T follicular helper cell (primary cell): ENCODE measurements around the gene MEF2C.

ENCODE experiments used
- DNase-seq: peaks from one replicate; pipeline ENCODE4 v3.0.0-alpha.2; 2020; ENCODE audit warnings: low read depth

Gene MEF2C

GRCh38 chr5:88888291-88888690 is 5.3 kb upstream of the MEF2C start:
- no peak for DNase-seq

GRCh38 chr5:88887342-88887741 is 4.4 kb upstream of the MEF2C start:
- DNase-seq: no peak

DNA sequence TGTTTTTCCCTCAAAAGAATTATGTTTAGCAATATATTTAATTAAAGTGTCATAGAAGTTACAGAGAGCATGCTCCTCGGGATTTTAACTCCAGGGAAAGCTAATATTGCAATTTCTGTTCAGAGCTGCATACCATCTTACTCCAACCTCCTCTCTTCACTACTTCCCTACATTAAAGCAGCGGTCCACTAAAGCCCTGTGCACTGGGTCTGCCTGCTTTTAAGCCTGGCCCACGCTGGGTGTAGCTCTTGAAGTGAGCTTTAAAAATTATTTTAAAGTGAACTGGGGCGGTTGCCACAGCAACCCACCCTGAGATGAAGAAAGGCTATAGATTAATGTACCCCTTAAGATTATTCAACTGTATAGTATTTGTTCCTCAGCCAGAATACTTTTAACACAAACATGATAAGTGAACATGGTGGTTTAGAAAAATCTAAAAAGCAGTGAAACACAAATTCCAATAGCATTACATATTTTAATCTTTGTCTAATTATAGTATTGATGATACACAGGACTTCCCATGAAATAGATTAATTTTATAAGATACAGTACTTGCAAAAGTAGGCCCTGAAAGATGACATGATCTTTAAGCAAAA is 3.9 kb upstream of the MEF2C start:
- DNase-seq: no peak

GRCh38 chr5:88886252-88886651 is 3.3 kb upstream of the MEF2C start:
- DNase-seq: no peak

GRCh38 chr5:88885002-88885401 is 2.0 kb upstream of the MEF2C start:
- no peak for DNase-seq

DNA sequence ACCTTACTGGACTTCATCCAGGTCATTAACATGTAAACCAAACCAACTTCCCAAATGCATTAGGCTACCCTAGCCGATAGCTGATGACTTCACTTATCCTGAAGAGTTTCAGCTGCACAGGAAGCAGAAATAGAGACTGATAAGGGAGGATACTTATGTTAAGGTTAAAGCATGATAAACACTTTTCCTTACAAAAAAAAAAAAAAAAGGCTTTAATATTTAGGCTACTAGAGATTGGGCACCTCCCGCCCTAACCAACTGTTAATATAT is 1.6 kb upstream of the MEF2C start:
- no peak for DNase-seq

DNA sequence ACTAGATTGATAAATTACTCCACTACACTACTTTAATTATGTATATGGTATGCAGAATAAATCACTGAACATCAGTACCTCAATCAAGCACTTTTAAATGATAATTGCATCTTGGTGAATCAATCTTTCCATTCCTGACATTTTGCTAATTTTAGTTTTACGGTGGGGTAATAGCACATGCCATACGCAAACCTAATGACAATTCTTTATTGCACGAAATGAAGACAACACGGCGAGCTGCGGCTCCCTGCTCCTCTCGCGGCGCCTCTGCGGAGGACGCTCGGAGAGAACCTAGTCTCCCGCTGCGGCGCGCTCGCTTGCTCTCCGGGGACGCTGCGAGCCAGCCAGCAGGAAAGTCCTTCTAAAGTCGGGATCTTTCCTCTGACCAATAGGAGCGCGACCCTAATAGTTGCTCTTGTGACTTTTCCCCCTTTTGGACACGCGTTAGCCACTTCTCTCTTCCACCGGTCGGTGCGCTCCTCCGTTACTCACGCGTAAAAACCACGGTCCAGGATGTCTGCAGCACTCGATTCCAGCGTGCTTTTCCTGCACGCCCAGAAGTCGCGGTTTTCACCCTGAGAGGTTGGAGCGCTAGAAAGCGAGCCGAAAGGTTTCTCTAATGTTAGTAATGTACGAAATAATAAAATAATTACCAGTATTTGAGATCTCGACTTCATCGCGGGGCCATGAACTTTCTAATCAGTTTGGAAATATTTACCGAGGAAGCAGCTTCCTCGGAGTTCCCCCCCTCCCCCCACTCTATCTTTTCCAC is 1.0 kb upstream of the MEF2C start:
- DNase-seq: no peak

DNA sequence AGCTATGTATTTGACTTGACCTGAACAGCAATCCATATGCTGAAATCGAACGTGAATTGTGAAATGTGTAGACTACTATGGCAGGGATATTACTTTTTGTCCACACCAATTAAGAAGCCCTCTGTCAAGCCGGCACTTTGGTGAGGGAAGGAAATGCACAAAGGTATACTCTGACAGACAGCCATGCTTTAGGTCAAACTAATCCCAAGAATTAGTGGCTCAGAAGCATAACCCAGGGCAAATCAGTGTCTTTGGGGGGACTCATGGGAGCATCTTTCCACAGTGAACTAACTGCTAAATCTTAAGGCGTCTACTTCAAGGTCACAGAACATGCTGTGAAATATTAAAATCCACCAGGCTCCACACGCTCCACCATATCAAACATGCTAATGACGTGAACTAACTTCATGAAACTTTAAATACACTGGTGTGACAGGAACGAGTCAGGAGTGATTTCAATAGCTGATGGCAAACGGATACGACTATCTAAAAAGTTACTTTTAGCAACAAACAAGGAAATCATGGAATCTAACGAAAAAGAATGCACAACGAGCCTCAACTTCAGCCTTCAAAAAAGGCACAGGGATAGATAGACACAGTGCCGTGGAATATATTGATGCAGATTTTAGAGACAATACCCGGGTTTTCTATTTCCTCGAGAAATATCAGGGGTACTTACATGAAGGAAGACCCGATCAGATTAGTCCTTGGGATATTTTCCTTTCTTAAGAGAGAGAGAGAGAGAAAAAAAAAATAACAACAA is 527 bp downstream of the MEF2C start:
- DNase-seq: no peak

GRCh38 chr5:88881571-88881971 is 1.4 kb downstream of the MEF2C start:
- no peak for DNase-seq

DNA sequence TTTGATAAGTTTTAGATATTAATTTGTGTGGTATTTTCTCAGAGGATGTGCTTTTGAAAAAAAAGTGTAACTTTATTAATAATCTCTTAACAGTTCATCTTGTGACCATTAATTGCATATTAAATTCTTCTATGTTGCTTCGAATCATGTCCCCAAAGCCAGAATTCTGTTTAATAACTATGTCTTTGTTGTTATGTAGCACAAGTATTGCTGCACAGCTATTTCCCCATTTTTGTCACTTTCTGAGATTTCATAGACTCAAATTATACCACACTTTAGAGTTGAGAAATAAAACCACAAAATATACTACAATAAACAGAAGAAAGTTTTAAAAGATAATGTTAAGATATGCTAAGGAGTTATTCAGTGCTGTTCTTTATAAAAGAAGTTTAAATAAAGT is 2.8 kb downstream of the MEF2C start:
- DNase-seq: no peak

- DNase-seq: no peak
Observed at GRCh38 chr5:88879724-88880123, 3.3 kb downstream of the MEF2C start.

DNA sequence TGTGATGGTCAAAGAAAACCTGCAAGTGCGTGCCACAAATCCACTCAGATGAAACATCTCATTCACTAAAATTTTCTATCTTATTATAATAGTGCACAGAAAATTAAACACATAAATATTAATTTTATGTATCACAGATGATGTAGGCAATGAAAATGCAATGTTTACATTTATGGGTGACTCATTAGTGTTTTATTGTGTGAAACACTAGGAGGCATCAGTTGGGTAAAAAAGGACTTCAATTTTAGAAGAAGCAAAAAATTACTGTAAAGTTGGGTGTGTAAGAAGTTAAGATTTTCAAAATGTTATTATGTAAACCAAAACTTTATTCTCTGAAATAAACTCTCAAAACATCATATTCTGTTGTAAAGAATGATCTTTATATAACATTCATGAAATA is 4.0 kb downstream of the MEF2C start:
- no peak for DNase-seq

DNA sequence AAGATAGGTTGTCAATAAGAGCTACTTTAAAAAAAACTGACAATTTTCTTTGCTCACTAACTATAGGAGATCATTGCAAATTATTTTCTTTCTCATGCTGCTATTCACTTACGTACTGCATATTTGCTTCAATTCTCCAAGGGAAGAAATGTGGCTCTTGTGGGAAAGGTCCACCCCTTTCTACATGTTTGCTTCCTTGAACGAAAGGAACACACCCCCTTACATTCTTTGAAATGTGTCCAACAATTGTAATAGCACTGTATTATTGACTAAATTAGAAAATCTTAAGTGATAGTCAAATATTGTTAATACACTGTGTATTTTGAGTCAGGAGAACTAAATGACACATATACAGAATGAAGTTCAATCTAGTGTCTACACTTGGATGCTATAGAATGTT is 5.2 kb downstream of the MEF2C start:
- DNase-seq: no peak

GRCh38 chr5:88876714-88877113 is 6.3 kb downstream of the MEF2C start:
- DNase-seq: no peak

DNA sequence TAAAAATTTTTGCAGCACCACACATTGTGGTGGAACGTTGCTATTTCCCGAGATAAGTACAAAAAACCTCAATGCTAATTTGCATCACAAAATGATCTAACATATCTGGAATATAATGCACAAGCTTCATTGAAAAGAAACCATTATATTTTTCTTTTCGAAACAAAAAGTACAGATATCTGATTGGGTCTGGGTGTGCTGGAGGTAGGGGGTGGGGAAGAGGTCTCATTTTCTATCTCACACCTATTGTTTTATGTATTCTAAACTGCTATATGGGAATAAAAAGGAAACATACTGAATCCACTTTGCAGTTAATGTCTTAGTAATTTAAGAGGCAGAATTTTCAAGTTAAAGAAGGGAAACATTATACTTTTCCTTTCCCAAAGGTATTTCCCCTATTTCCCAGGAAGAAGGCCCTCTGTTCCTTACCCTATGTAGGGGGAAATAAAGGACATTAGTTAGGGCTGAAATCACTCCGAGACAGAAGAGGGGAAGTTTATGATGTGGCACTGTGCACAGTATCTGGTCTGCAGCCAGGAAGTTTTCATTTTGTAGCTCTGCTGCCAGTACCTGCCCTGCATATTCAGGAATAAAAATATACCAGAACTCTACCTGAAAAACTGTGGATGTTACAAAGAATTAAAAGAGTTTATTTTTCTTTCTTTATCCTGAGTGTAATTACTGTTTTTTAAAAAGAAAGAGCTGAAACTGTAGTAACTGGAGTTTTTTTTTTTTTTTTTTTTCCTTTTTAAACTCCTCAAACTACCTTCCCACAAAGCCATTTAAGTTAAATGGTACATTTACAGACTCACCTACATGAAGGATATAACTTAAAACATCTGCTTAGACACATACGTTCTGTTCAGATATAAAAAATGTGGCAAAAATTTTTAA is 7.4 kb downstream of the MEF2C start:
- DNase-seq: no peak

GRCh38 chr5:88873447-88873846 is 9.5 kb downstream of the MEF2C start:
- no peak for DNase-seq

DNA sequence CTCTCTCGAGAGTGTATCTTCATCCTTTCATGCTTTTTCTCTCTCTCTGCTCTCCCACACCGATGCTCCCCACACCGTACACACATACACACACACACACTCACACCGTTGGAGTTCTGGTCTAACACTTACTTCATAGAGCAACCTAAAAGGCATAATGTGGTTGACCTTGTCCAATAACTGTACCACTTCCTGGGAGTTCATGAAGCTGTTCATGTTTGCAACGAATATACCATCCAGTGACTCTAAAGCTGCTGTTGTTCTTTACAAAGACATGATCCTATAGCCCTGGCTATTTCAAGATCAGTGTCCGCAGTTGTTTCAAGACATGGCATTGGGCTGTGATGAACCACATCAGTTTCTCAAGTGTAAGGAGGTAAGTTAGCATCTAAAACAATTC is 10.0 kb downstream of the MEF2C start:
- no peak for DNase-seq

GRCh38 chr5:88870285-88870684 is 12.7 kb downstream of the MEF2C start:
- no peak for DNase-seq

DNA sequence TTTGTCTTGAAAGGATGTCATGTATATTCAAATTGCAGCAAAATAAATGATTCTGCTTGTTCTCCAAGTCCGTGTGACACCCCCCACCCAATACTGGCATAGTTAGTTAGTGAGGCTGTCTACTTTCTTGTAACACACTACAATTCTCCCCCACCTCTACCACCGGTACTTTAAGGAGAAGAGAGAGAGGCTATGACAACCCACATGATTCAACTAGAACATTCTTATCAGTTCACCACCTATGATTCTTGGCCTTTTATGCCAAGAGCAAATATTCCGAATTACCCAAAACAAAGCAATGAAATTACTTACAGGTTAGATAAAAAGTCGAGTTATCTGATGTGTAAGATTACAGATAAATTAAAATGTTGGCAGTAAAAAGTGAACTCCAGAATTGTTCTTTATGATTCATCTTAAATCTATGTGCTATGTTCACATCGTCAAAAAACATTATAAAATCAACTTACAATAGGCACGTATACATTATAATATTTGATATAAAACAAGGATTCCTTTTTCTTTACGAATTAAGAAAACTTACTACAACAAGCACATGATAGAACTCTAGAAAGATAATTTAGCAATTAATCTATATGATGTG is 14.4 kb downstream of the MEF2C start:
- no peak for DNase-seq

DNA sequence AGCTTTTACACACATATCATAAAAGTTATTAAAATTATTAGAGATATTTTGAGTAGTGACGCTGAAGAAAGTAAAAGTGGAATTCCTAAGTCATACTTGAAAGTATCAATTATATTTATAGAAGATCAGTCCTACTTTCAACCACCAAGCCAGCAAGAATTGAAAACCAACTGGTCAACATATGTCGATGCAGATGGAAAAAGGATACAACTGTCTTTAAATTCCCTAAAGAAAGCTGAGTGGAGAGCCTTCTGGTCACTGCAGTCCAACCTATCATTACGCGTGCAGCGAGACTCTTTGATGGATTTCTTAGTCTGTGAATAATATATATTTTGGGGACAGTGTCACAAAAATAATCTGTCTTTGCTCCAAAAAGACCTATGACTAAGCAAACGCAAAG is 15.3 kb downstream of the MEF2C start:
- no peak for DNase-seq

GRCh38 chr5:88863523-88863922 is 19.5 kb downstream of the MEF2C start:
- no peak for DNase-seq

DNA sequence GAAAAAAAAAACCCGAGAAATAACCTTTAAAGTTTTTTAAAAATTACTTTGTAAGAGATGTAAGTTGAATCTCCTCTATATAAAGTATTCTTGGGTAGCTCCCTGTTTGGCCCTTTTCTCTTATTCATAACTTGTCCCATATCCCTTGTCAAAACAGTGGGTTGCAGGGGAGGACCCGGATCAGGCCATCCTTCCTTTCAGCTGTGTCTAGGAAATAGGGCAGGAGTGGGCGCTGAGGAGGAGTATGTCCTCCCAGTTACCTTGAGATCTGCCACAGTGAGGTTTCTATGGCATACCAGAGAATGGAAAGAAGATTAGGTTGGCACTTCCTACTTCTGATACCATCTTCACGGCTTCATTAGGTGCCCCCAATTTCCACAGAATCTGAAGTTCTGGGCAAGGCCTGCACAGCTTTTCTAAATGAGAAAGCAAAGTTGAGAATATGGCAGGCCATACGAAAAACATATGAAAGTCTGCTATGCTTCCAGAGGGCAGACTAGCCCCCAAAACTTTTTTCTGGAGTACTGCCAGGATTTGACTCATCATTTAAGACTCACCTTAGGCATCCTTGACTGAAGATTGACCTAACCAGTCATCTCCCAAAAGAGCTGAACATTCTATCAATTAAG is 20.3 kb downstream of the MEF2C start:
- DNase-seq: no peak
